Measurements from ENCODE around the gene NUDT12.

NUDT12 gene

GRCh38 chr5:103562453-103563157 lies at the start of gene NUDT12:
Gene NUDT12 (minus strand): TSS chr5:103562789. CDS start chr5:103560248, 2,541 bp downstream.
- no peaks in the 10 kb centered on the region for H3K36me3 Mint-ChIP-seq
- peak within 1 kb of the TSS; percentile 89 for H3K4me3 Mint-ChIP-seq
- H3K27ac Mint-ChIP-seq: peak within 1 kb of the TSS; percentile 24
- DNase-seq (ENCODE audit: low spot score in 2 of 2) (peak; percentile 1 to 13), ATAC-seq (ENCODE audit: low read depth) (peak; percentile 68)
- peaks cover 6% of the 10 kb centered on the region for H3K4me1 Mint-ChIP-seq
- no peaks in the 10 kb centered on the region for H3K9me3 Mint-ChIP-seq
- no peaks in the 10 kb centered on the region for H3K27me3 Mint-ChIP-seq

GRCh38 chr5:103607346-103607745 lies 44.8 kb upstream of the NUDT12 start:
- Mint-ChIP-seq H3K4me3 (no peak overlapping the region), H3K27ac (no peak overlapping the region), H3K4me1 (no peaks in the 10 kb centered on the region), H3K9me3 (no peaks in the 10 kb centered on the region), H3K27me3 (no peaks in the 10 kb centered on the region), H3K36me3 (no peaks in the 10 kb centered on the region)
- DNase-seq (ENCODE audit: low spot score in 2 of 2) (no peak), ATAC-seq (ENCODE audit: low read depth) (no peak)

GRCh38 chr5:103605277-103605676 lies 42.7 kb upstream of the NUDT12 start:
- H3K9me3 Mint-ChIP-seq: peaks cover 1% of the 10 kb centered on the region
- no peak for ATAC-seq (ENCODE audit: low read depth)
- H3K4me1 Mint-ChIP-seq: no peaks in the 10 kb centered on the region
- DNase-seq (ENCODE audit: low spot score in 2 of 2): no peak
- no peak overlapping the region for H3K4me3 Mint-ChIP-seq
- H3K27ac Mint-ChIP-seq: no peak overlapping the region
- H3K27me3 Mint-ChIP-seq: no peaks in the 10 kb centered on the region
- no peaks in the 10 kb centered on the region for H3K36me3 Mint-ChIP-seq

- Mint-ChIP-seq H3K4me1 (no peaks in the 10 kb centered on the region), H3K4me3 (no peak overlapping the region), H3K27ac (no peak overlapping the region), H3K27me3 (no peaks in the 10 kb centered on the region), H3K36me3 (no peaks in the 10 kb centered on the region), H3K9me3 (peaks cover 1% of the 10 kb centered on the region)
- no peak for DNase-seq (ENCODE audit: low spot score in 2 of 2)
- no peak for ATAC-seq (ENCODE audit: low read depth)
Measured at GRCh38 chr5:103602438-103602837, 39.8 kb upstream of the NUDT12 start.

GRCh38 chr5:103601314-103601713 lies 38.7 kb upstream of the NUDT12 start:
- no peak for DNase-seq (ENCODE audit: low spot score in 2 of 2)
- no peak for ATAC-seq (ENCODE audit: low read depth)
- Mint-ChIP-seq H3K27ac (no peak overlapping the region), H3K4me3 (no peak overlapping the region), H3K4me1 (no peaks in the 10 kb centered on the region), H3K27me3 (no peaks in the 10 kb centered on the region), H3K9me3 (peaks cover 1% of the 10 kb centered on the region), H3K36me3 (no peaks in the 10 kb centered on the region)

GRCh38 chr5:103600086-103600485 lies 37.5 kb upstream of the NUDT12 start:
- no peaks in the 10 kb centered on the region for H3K36me3 Mint-ChIP-seq
- H3K4me1 Mint-ChIP-seq: no peaks in the 10 kb centered on the region
- DNase-seq (ENCODE audit: low spot score in 2 of 2): no peak
- H3K9me3 Mint-ChIP-seq: peaks cover 1% of the 10 kb centered on the region
- ATAC-seq (ENCODE audit: low read depth): no peak
- no peak overlapping the region for H3K4me3 Mint-ChIP-seq
- no peak overlapping the region for H3K27ac Mint-ChIP-seq
- H3K27me3 Mint-ChIP-seq: peaks cover 2% of the 10 kb centered on the region

- no peak overlapping the region for H3K27ac Mint-ChIP-seq
- H3K36me3 Mint-ChIP-seq: no peaks in the 10 kb centered on the region
- ATAC-seq (ENCODE audit: low read depth): no peak
- H3K27me3 Mint-ChIP-seq: peaks cover 2% of the 10 kb centered on the region
- DNase-seq (ENCODE audit: low spot score in 2 of 2): no peak
- H3K4me3 Mint-ChIP-seq: no peak overlapping the region
- H3K9me3 Mint-ChIP-seq: peaks cover 1% of the 10 kb centered on the region
- no peaks in the 10 kb centered on the region for H3K4me1 Mint-ChIP-seq
Measured at GRCh38 chr5:103598997-103599566, 36.5 kb upstream of the NUDT12 start.

GRCh38 chr5:103590221-103590620 lies 27.6 kb upstream of the NUDT12 start:
- no peak overlapping the region for H3K27ac Mint-ChIP-seq
- ATAC-seq (ENCODE audit: low read depth) (no peak), DNase-seq (ENCODE audit: low spot score in 2 of 2) (no peak)
- no peaks in the 10 kb centered on the region for H3K9me3 Mint-ChIP-seq
- no peaks in the 10 kb centered on the region for H3K4me1 Mint-ChIP-seq
- H3K4me3 Mint-ChIP-seq: no peak overlapping the region
- no peaks in the 10 kb centered on the region for H3K27me3 Mint-ChIP-seq
- H3K36me3 Mint-ChIP-seq: no peaks in the 10 kb centered on the region

GRCh38 chr5:103589776-103590175 lies 27.2 kb upstream of the NUDT12 start:
- no peak overlapping the region for H3K27ac Mint-ChIP-seq

GRCh38 chr5:103589357-103589756 lies 26.8 kb upstream of the NUDT12 start:
- no peak for ATAC-seq (ENCODE audit: low read depth)
- no peaks in the 10 kb centered on the region for H3K4me1 Mint-ChIP-seq
- no peaks in the 10 kb centered on the region for H3K36me3 Mint-ChIP-seq
- no peak overlapping the region for H3K27ac Mint-ChIP-seq
- DNase-seq (ENCODE audit: low spot score in 2 of 2): no peak
- H3K27me3 Mint-ChIP-seq: no peaks in the 10 kb centered on the region
- no peak overlapping the region for H3K4me3 Mint-ChIP-seq
- H3K9me3 Mint-ChIP-seq: no peaks in the 10 kb centered on the region

More at GRCh38 chr5:103589776-103590175, 27.2 kb upstream of the NUDT12 start:
- no peaks in the 10 kb centered on the region for H3K9me3 Mint-ChIP-seq
- ATAC-seq (ENCODE audit: low read depth) (no peak), DNase-seq (ENCODE audit: low spot score in 2 of 2) (no peak)
- H3K36me3 Mint-ChIP-seq: no peaks in the 10 kb centered on the region
- H3K4me1 Mint-ChIP-seq: no peaks in the 10 kb centered on the region
- no peak overlapping the region for H3K4me3 Mint-ChIP-seq
- H3K27me3 Mint-ChIP-seq: no peaks in the 10 kb centered on the region

- H3K4me1 Mint-ChIP-seq: no peaks in the 10 kb centered on the region
- no peaks in the 10 kb centered on the region for H3K36me3 Mint-ChIP-seq
- no peak for ATAC-seq (ENCODE audit: low read depth)
- H3K4me3 Mint-ChIP-seq: no peak overlapping the region
- DNase-seq (ENCODE audit: low spot score in 2 of 2): no peak
- no peak overlapping the region for H3K27ac Mint-ChIP-seq
- no peaks in the 10 kb centered on the region for H3K27me3 Mint-ChIP-seq
- H3K9me3 Mint-ChIP-seq: no peaks in the 10 kb centered on the region
Measured at GRCh38 chr5:103587185-103587748, 24.7 kb upstream of the NUDT12 start.

GRCh38 chr5:103582364-103582763 lies 19.8 kb upstream of the NUDT12 start:
- no peak overlapping the region for H3K4me3 Mint-ChIP-seq
- H3K27me3 Mint-ChIP-seq: no peaks in the 10 kb centered on the region
- H3K9me3 Mint-ChIP-seq: no peaks in the 10 kb centered on the region
- no peaks in the 10 kb centered on the region for H3K36me3 Mint-ChIP-seq
- H3K4me1 Mint-ChIP-seq: no peaks in the 10 kb centered on the region
- no peak for ATAC-seq (ENCODE audit: low read depth)
- no peak overlapping the region for H3K27ac Mint-ChIP-seq
- DNase-seq (ENCODE audit: low spot score in 2 of 2): no peak

- no peak for ATAC-seq (ENCODE audit: low read depth)
- no peak for DNase-seq (ENCODE audit: low spot score in 2 of 2)
- peaks cover 2% of the 10 kb centered on the region for H3K27me3 Mint-ChIP-seq
- H3K36me3 Mint-ChIP-seq: no peaks in the 10 kb centered on the region
- no peaks in the 10 kb centered on the region for H3K9me3 Mint-ChIP-seq
- no peak overlapping the region for H3K27ac Mint-ChIP-seq
- H3K4me1 Mint-ChIP-seq: no peaks in the 10 kb centered on the region
- no peak overlapping the region for H3K4me3 Mint-ChIP-seq
Measured at GRCh38 chr5:103573411-103573810, 10.8 kb upstream of the NUDT12 start.

- Mint-ChIP-seq H3K4me3 (no peak overlapping the region), H3K27me3 (peaks cover 2% of the 10 kb centered on the region), H3K9me3 (no peaks in the 10 kb centered on the region)
Measured at GRCh38 chr5:103572454-103572853, 9.9 kb upstream of the NUDT12 start.

GRCh38 chr5:103571730-103572129 lies 9.1 kb upstream of the NUDT12 start:
- ATAC-seq (ENCODE audit: low read depth): no peak
- Mint-ChIP-seq H3K27me3 (peaks cover 2% of the 10 kb centered on the region), H3K9me3 (no peaks in the 10 kb centered on the region), H3K27ac (no peak overlapping the region), H3K4me1 (no peaks in the 10 kb centered on the region), H3K4me3 (no peak overlapping the region), H3K36me3 (no peaks in the 10 kb centered on the region)
- no peak for DNase-seq (ENCODE audit: low spot score in 2 of 2)

More at GRCh38 chr5:103572454-103572853, 9.9 kb upstream of the NUDT12 start:
- no peak for DNase-seq (ENCODE audit: low spot score in 2 of 2)
- no peak for ATAC-seq (ENCODE audit: low read depth)
- Mint-ChIP-seq H3K27ac (no peak overlapping the region), H3K4me1 (no peaks in the 10 kb centered on the region), H3K36me3 (no peaks in the 10 kb centered on the region)

All from memory B cell (primary cell).